ENCODE data around the gene SPATA31C1.

SPATA31C1 gene

GRCh38 chr9:87944096-87944495, 26.3 kb downstream of the SPATA31C1 start:
- TF ChIP-seq BHLHE40 (IDR thresholded peaks at IDR 0.05; ENCODE audit: borderline replicate concordance) (no peak), ARNT (IDR thresholded peaks at IDR 0.05) (no peak), FOXK2 (IDR thresholded peaks at IDR 0.05) (no peak), NFRKB (IDR thresholded peaks at IDR 0.05) (no peak), FOXA1 (IDR thresholded peaks at IDR 0.05) (no peak), HDGF (IDR thresholded peaks at IDR 0.05; ENCODE audit: borderline replicate concordance) (no peak), SUZ12 (IDR thresholded peaks at IDR 0.05) (no peak)
- ChIA-PET POLR2A (no interaction called here), CTCF (no interaction called here)
- DNase-seq (ENCODE audit: extremely low spot score), result no peak

DNA sequence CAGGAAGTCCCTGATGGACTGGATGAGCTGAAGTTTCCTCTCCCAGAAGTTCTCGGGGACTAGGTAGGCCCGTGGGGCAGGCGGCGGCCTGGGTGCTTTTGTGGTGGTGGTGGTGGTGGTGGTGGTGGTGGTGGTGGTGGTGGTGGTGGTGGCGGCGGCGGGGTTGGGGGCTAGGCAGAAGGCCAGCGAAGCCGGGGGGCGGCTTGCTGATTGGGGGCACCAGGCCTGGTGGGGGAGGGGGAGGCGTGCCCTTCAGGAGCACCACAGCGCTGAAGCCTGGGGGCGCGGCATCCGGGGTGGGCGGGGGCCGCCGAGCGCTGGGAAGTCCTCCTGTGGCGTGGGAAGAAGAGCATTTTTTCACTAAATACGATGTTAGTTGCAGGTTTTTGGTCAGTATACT, 26.9 kb downstream of the SPATA31C1 start:
- ChIA-PET CTCF (no interaction called here), POLR2A (no interaction called here)
- TF ChIP-seq HDGF (IDR thresholded peaks at IDR 0.05; ENCODE audit: borderline replicate concordance) (no peak), FOXM1 (IDR thresholded peaks at IDR 0.05; ENCODE audit: borderline replicate concordance) (no peak), ZNF384 (IDR thresholded peaks at IDR 0.05) (no peak), CTBP1 (IDR thresholded peaks at IDR 0.05; ENCODE audit: borderline replicate concordance) (no peak), ARNT (IDR thresholded peaks at IDR 0.05) (no peak), FOXA1 (IDR thresholded peaks at IDR 0.05) (no peak), TARDBP (IDR thresholded peaks at IDR 0.05) (no peak), SUZ12 (IDR thresholded peaks at IDR 0.05) (no peak), LEF1 (IDR thresholded peaks at IDR 0.05; ENCODE audit: borderline replicate concordance) (no peak), BHLHE40 (IDR thresholded peaks at IDR 0.05; ENCODE audit: borderline replicate concordance) (no peak), FOXK2 (IDR thresholded peaks at IDR 0.05) (no peak)
- DNase-seq (ENCODE audit: extremely low spot score), result no peak

GRCh38 chr9:87950296-87950695, 32.5 kb downstream of the SPATA31C1 start:
- ChIA-PET POLR2A (no interaction called here), CTCF (no interaction called here)
- no peak for TF ChIP-seq NFRKB (IDR thresholded peaks at IDR 0.05)
- TF ChIP-seq L3MBTL2 (conservative IDR thresholded peaks at IDR 0.05), result no peak
- no peak for TF ChIP-seq ELF4 (IDR thresholded peaks at IDR 0.05)
- DNase-seq (ENCODE audit: extremely low spot score), result no peak

DNA sequence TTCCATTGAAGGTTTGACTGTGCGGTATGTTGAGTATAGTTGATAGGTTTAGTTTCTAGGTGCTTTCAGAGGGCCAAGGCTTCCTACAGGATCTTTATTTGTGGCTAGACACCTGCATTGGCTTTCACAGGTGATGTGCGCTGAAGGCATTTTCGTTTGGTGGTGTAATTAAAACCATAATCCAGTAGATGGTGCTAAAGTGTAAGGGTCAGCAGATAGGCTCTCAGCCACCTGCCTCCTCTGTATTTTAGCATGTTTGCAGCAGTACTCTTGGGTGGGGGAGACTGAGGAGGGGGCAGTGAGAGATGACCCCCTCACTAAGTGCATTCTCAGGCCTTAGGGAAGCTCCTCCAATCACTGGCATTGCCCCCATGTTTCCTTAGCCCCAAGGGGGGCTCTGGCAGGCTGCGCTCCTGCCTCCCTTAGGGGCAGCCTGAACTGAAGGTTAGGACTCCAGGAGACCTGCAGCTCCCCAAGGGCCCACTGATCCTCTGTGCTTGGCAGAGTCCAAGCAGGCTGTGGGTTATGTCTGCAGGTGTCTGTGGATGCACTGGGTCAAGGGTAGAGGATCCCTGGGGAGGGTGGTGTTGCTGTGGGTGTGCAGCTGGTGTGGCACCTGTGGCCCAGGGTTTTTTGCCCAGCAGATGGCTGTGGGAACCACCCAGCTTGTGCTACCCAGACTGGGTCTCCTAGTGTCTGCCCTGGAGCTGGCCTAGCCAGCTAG, 33.2 kb downstream of the SPATA31C1 start:
- peak; percentile 67 for DNase-seq (ENCODE audit: extremely low spot score)
- no peak for TF ChIP-seq FOXK2 (IDR thresholded peaks at IDR 0.05)
- no peak for TF ChIP-seq TARDBP (IDR thresholded peaks at IDR 0.05)
- TF ChIP-seq ZNF384 (IDR thresholded peaks at IDR 0.05), result no peak
- TF ChIP-seq NFRKB (IDR thresholded peaks at IDR 0.05), result no peak
- no peak for TF ChIP-seq HDGF (IDR thresholded peaks at IDR 0.05; ENCODE audit: borderline replicate concordance)
- TF ChIP-seq CTBP1 (IDR thresholded peaks at IDR 0.05; ENCODE audit: borderline replicate concordance), result no peak
- TF ChIP-seq FOXA1 (IDR thresholded peaks at IDR 0.05), result no peak
- no peak for TF ChIP-seq SUZ12 (IDR thresholded peaks at IDR 0.05)
- TF ChIP-seq LEF1 (IDR thresholded peaks at IDR 0.05; ENCODE audit: borderline replicate concordance), result no peak
- no peak for TF ChIP-seq ELF4 (IDR thresholded peaks at IDR 0.05)
- no peak for TF ChIP-seq BHLHE40 (IDR thresholded peaks at IDR 0.05; ENCODE audit: borderline replicate concordance)
- TF ChIP-seq SP1 (IDR thresholded peaks at IDR 0.05), result no peak
- TF ChIP-seq ARNT (IDR thresholded peaks at IDR 0.05), result no peak
- TF ChIP-seq, protein P1, sequence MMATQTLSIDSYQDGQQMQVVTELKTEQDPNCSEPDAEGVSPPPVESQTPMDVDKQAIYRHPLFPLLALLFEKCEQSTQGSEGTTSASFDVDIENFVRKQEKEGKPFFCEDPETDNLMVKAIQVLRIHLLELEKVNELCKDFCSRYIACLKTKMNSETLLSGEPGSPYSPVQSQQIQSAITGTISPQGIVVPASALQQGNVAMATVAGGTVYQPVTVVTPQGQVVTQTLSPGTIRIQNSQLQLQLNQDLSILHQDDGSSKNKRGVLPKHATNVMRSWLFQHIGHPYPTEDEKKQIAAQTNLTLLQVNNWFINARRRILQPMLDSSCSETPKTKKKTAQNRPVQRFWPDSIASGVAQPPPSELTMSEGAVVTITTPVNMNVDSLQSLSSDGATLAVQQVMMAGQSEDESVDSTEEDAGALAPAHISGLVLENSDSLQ (IDR thresholded peaks at IDR 0.05), result no peak
- POLR2A ChIA-PET, result no interaction called here
- CTCF ChIA-PET, result interaction anchor here (0.9 kb wide), 1 partner anchor 203 kb away, joined by 3 read pairs; no protein-coding TSS in a partner anchor

DNA sequence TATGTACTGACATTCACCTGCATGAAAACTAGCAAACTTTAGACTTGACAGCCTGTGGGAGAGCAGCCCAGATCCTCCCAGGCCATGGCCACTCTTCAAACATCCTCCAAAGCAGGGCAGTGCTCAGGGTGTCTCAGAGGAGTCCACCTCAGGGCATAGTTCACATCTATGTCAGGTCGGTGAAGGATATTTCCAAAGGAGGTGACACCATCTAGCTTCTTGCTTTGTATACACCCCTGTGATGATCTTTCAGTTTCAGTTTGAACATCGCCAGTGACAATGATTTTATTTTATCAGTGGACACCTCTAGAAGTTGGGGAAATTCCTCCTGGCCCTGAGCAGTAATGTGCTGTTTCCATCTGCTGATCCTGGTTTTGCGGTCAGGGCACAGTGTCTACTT, 36.5 kb downstream of the SPATA31C1 start:
- TF ChIP-seq FOXK2 (IDR thresholded peaks at IDR 0.05), result no peak
- no peak for TF ChIP-seq NFRKB (IDR thresholded peaks at IDR 0.05)
- ChIA-PET CTCF (no interaction called here), POLR2A (no interaction called here)
- DNase-seq (ENCODE audit: extremely low spot score), result no peak

GRCh38 chr9:87957839-87958238, 40.1 kb downstream of the SPATA31C1 start:
- CTCF ChIA-PET, result no interaction called here

GRCh38 chr9:87958591-87958990, 40.8 kb downstream of the SPATA31C1 start:
- CTCF ChIA-PET, result no interaction called here
- POLR2A ChIA-PET, result no interaction called here
- DNase-seq (ENCODE audit: extremely low spot score), result no peak
- no peak for TF ChIP-seq LEF1 (IDR thresholded peaks at IDR 0.05; ENCODE audit: borderline replicate concordance)
- no peak for TF ChIP-seq L3MBTL2 (conservative IDR thresholded peaks at IDR 0.05)
- no peak for TF ChIP-seq HDGF (IDR thresholded peaks at IDR 0.05; ENCODE audit: borderline replicate concordance)

More at GRCh38 chr9:87957839-87958238, 40.1 kb downstream of the SPATA31C1 start:
- POLR2A ChIA-PET, result no interaction called here
- no peak for TF ChIP-seq ELF4 (IDR thresholded peaks at IDR 0.05)
- no peak for TF ChIP-seq CTBP1 (IDR thresholded peaks at IDR 0.05; ENCODE audit: borderline replicate concordance)
- TF ChIP-seq FOXM1 (IDR thresholded peaks at IDR 0.05; ENCODE audit: borderline replicate concordance), result no peak
- no peak for TF ChIP-seq SUZ12 (IDR thresholded peaks at IDR 0.05)
- no peak for TF ChIP-seq ZNF384 (IDR thresholded peaks at IDR 0.05)
- no peak for TF ChIP-seq SP1 (IDR thresholded peaks at IDR 0.05)
- no peak for TF ChIP-seq HDGF (IDR thresholded peaks at IDR 0.05; ENCODE audit: borderline replicate concordance)
- TF ChIP-seq BHLHE40 (IDR thresholded peaks at IDR 0.05; ENCODE audit: borderline replicate concordance), result no peak
- TF ChIP-seq TARDBP (IDR thresholded peaks at IDR 0.05), result no peak
- no peak for TF ChIP-seq FOXK2 (IDR thresholded peaks at IDR 0.05)
- TF ChIP-seq FOXA1 (IDR thresholded peaks at IDR 0.05), result no peak
- TF ChIP-seq, protein P1 (IDR thresholded peaks at IDR 0.05), result no peak
- TF ChIP-seq L3MBTL2 (conservative IDR thresholded peaks at IDR 0.05), result no peak
- TF ChIP-seq ARNT (IDR thresholded peaks at IDR 0.05), result no peak
- TF ChIP-seq NFRKB (IDR thresholded peaks at IDR 0.05), result no peak
- TF ChIP-seq LEF1 (IDR thresholded peaks at IDR 0.05; ENCODE audit: borderline replicate concordance), result no peak
- DNase-seq (ENCODE audit: extremely low spot score), result no peak

All from HEK293T (cell line).